Tibial nerve (tissue), 4 donors: ENCODE measurements around the gene C20orf202. TPM values are rescaled to one million over a fixed set of nuclear protein-coding genes. Genes with fewer than 3 reads are reported as not detected.

Experiments used
- DNase-seq, 2 donors: peaks; one replicate each; pipeline ENCODE4 v3.0.0-alpha.2; 2019; ENCODE audit warnings: low spot score in 2 of 2
- H3K27ac ChIP-seq, 4 donors: fragments of 200-600 bp; sonication (generic) in 3 of 4; one replicate each; pipeline ENCODE4 v1.5.1; 2017 to 2019; ENCODE audit warnings: mild to moderate bottlenecking in 1 of 4
- H3K27me3 ChIP-seq, 2 donors: fragments of 200-600 bp; sonication (generic) in 1 of 2; one replicate each; pipeline versions ENCODE4 v1.5.1 to v1.6.0; 2017 to 2019
- H3K36me3 ChIP-seq, 3 donors: fragments of 200-600 bp; sonication (generic); one replicate each; pipeline ENCODE4 v1.5.1; 2018 to 2019
- H3K4me1 ChIP-seq, 4 donors: fragments of 200-600 bp; sonication (generic) in 3 of 4; one replicate each; pipeline ENCODE4 v1.5.1; 2017 to 2019
- H3K4me3 ChIP-seq, 4 donors: fragments of 200-600 bp; sonication (generic) in 3 of 4; one replicate each; pipeline ENCODE4 v1.5.1; 2017 to 2019; ENCODE audit warnings: mild to moderate bottlenecking in 1 of 4, moderate library complexity in 1 of 4
- H3K9me3 ChIP-seq, 4 donors: fragments of 200-600 bp; sonication (generic) in 3 of 4; one replicate each; pipeline ENCODE4 v1.5.1; 2017 to 2019
- CTCF ChIP-seq, 5 experiments: fragments of 200-600 bp in 3 of 5; fragments of 450-650 bp in 2 of 5; sonication (generic) in 3 of 5; IDR thresholded peaks; one replicate each; pipeline ENCODE4 v1.5.1; 2016 to 2019; ENCODE audit warnings: antibody characterized with exemption in 5 of 5, mild to moderate bottlenecking in 3 of 5, moderate library complexity in 2 of 5
- EP300 ChIP-seq, 2 donors: sonication (generic); formaldehyde crosslinking; IDR thresholded peaks; one replicate each; pipeline ENCODE4 v1.6.1; 2017; ENCODE audit warnings: antibody characterized with exemption in 2 of 2, mild to moderate bottlenecking in 1 of 2
- POLR2A ChIP-seq, 2 donors: fragments of 450-650 bp; IDR thresholded peaks; one replicate each; pipeline ENCODE4 v1.6.1; 2017; ENCODE audit warnings: antibody characterized with exemption in 2 of 2, mild to moderate bottlenecking in 2 of 2, moderate library complexity in 2 of 2
- WGBS, 2 donors: methylation state at CpG; one replicate each; pipeline ENCODE4 v1.1.5; 2018; 5-methylcytosine and 5-hydroxymethylcytosine counted together
- total RNA-seq, 4 donors: library from RNA; depleted of rRNA; stranded (reverse); fragments of >200 nt; gene quantifications; one replicate each; pipeline ENCODE4 v1.1.0, GENCODE V29; 2016

C20orf202 gene
- total RNA-seq, 4 donors from 2014 or later, result 0.59 TPM; not detected in 3

GRCh38 chr20:1199212-1199873 is 3.9 kb upstream of the C20orf202 start:
- no peak for DNase-seq
- Histone ChIP-seq H3K27ac (no peak overlapping the region), H3K36me3 (no peaks in the 10 kb centered on the region), H3K4me3 (no peak overlapping the region), H3K9me3 (no peaks in the 10 kb centered on the region), H3K27me3 (no peaks in the 10 kb centered on the region), H3K4me1 (peaks cover 0 to 11% (median 0%) of the 10 kb centered on the region in 4 donors)
- 68 to 73% methylated on average over 7 of the region's 7 CpGs for WGBS, 2 donors
- TF ChIP-seq POLR2A (IDR thresholded peaks at IDR 0.05) (no peak), CTCF (IDR thresholded peaks at IDR 0.05) (no peak), EP300 (IDR thresholded peaks at IDR 0.05) (no peak)

GRCh38 chr20:1199964-1200363 is 3.3 kb upstream of the C20orf202 start:
- DNase-seq, result no peak
- Histone ChIP-seq H3K27me3 (no peaks in the 10 kb centered on the region), H3K36me3 (no peaks in the 10 kb centered on the region), H3K27ac (no peak overlapping the region), H3K4me1 (peaks cover 0 to 11% (median 0%) of the 10 kb centered on the region in 4 donors), H3K9me3 (no peaks in the 10 kb centered on the region), H3K4me3 (no peak overlapping the region)
- TF ChIP-seq CTCF (IDR thresholded peaks at IDR 0.05), result no peak
- no peak for TF ChIP-seq EP300 (IDR thresholded peaks at IDR 0.05)
- no peak for TF ChIP-seq POLR2A (IDR thresholded peaks at IDR 0.05)
- 86 to 92% methylated on average over 1 of the region's 1 CpG for WGBS, 2 donors

- H3K9me3 ChIP-seq, result no peaks in the 10 kb centered on the region
- no peaks in the 10 kb centered on the region for H3K27me3 ChIP-seq
- no peak overlapping the region for H3K27ac ChIP-seq
- DNase-seq, result no peak
- peaks cover 0 to 15% (median 0%) of the 10 kb centered on the region in 4 donors for H3K4me1 ChIP-seq
- H3K36me3 ChIP-seq, result no peaks in the 10 kb centered on the region
- WGBS, 2 donors, result 56 to 57% methylated on average over 5 of the region's 5 CpGs
- TF ChIP-seq EP300 (IDR thresholded peaks at IDR 0.05), result no peak
- TF ChIP-seq POLR2A (IDR thresholded peaks at IDR 0.05), result no peak
- H3K4me3 ChIP-seq, result no peak overlapping the region
Observed at GRCh38 chr20:1203630-1204029, 376 bp downstream of the C20orf202 start.

GRCh38 chr20:1204113-1204512 is 859 bp downstream of the C20orf202 start:
- DNase-seq, result no peak
- H3K27ac ChIP-seq, result no peak overlapping the region
- no peaks in the 10 kb centered on the region for H3K9me3 ChIP-seq
- no peaks in the 10 kb centered on the region for H3K36me3 ChIP-seq
- H3K4me3 ChIP-seq, result no peak overlapping the region
- no peaks in the 10 kb centered on the region for H3K27me3 ChIP-seq
- 52 to 72% methylated on average over 5 of the region's 5 CpGs for WGBS, 2 donors
- TF ChIP-seq POLR2A (IDR thresholded peaks at IDR 0.05) (no peak), EP300 (IDR thresholded peaks at IDR 0.05) (no peak), CTCF (IDR thresholded peaks at IDR 0.05) (no peak)
- H3K4me1 ChIP-seq, result peaks cover 0 to 15% (median 0%) of the 10 kb centered on the region in 4 donors

GRCh38 chr20:1204576-1204975 is 1.3 kb downstream of the C20orf202 start:
- Histone ChIP-seq H3K4me1 (peaks cover 0 to 15% (median 0%) of the 10 kb centered on the region in 4 donors), H3K9me3 (no peaks in the 10 kb centered on the region), H3K4me3 (no peak overlapping the region), H3K27me3 (no peaks in the 10 kb centered on the region), H3K36me3 (no peaks in the 10 kb centered on the region), H3K27ac (no peak overlapping the region)
- no peak for DNase-seq
- 82 to 89% methylated on average over 2 of the region's 2 CpGs for WGBS, 2 donors
- no peak for TF ChIP-seq EP300 (IDR thresholded peaks at IDR 0.05)
- no peak for TF ChIP-seq CTCF (IDR thresholded peaks at IDR 0.05)
- no peak for TF ChIP-seq POLR2A (IDR thresholded peaks at IDR 0.05)
